ENCODE measurements around the gene PPP1R3A.

GRCh38 chr7:113867325-113867724 is 51.5 kb downstream of the PPP1R3A start:
- no peak for TF ChIP-seq POLR2A (IDR thresholded peaks at IDR 0.05)
- TF ChIP-seq, protein P1, sequence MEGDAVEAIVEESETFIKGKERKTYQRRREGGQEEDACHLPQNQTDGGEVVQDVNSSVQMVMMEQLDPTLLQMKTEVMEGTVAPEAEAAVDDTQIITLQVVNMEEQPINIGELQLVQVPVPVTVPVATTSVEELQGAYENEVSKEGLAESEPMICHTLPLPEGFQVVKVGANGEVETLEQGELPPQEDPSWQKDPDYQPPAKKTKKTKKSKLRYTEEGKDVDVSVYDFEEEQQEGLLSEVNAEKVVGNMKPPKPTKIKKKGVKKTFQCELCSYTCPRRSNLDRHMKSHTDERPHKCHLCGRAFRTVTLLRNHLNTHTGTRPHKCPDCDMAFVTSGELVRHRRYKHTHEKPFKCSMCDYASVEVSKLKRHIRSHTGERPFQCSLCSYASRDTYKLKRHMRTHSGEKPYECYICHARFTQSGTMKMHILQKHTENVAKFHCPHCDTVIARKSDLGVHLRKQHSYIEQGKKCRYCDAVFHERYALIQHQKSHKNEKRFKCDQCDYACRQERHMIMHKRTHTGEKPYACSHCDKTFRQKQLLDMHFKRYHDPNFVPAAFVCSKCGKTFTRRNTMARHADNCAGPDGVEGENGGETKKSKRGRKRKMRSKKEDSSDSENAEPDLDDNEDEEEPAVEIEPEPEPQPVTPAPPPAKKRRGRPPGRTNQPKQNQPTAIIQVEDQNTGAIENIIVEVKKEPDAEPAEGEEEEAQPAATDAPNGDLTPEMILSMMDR (IDR thresholded peaks at IDR 0.05) = no peak

All from Peyer's patch (tissue), 4 donors.